OCI-LY1 (cell line): ENCODE measurements around the gene LRMDA.

Experiments used
- H2AFZ ChIP-seq: fragments of 200-600 bp; sonication (generic), shearing (Covaris generic); 2 replicates; pipeline ENCODE4 v1.6.0; 2014; ENCODE audit warnings: antibody characterized with exemption, mild to moderate bottlenecking, low read length
- H3F3A ChIP-seq: fragments of 200-600 bp; sonication (generic), shearing (Covaris generic); 2 replicates; pipeline ENCODE4 v1.6.0; 2014; ENCODE audit warnings: mild to moderate bottlenecking, antibody characterized with exemption, low read length, moderate library complexity; ENCODE audit not compliant: insufficient read depth
- H3K27ac ChIP-seq: fragments of 200-600 bp; sonication (generic); 2 replicates; pipeline ENCODE4 v1.5.1; 2014; ENCODE audit warnings: low read length, mixed run types, mild to moderate bottlenecking, low read depth; ENCODE audit not compliant: poor library complexity, severe bottlenecking
- H3K27me3 ChIP-seq: fragments of 200-600 bp; sonication (generic); 2 replicates; pipeline ENCODE4 v1.6.0; 2014; ENCODE audit warnings: antibody characterized with exemption, mild to moderate bottlenecking, low read length, moderate library complexity; ENCODE audit not compliant: insufficient read depth
- H3K36me3 ChIP-seq: fragments of 200-600 bp; sonication (generic); 2 replicates; pipeline ENCODE4 v1.6.1; 2014; ENCODE audit warnings: mild to moderate bottlenecking, antibody characterized with exemption, low read length, moderate library complexity, mixed read lengths; ENCODE audit not compliant: insufficient read depth
- H3K4me1 ChIP-seq: fragments of 200-600 bp; sonication (generic); 2 replicates; pipeline ENCODE4 v1.5.1; 2014; ENCODE audit warnings: mild to moderate bottlenecking, low read length, moderate library complexity; ENCODE audit not compliant: insufficient read depth, severe bottlenecking
- H3K4me2 ChIP-seq: fragments of 200-600 bp; sonication (generic), shearing (Covaris generic); 2 replicates; pipeline ENCODE4 v1.6.1; 2014; ENCODE audit warnings: low read length
- H3K4me3 ChIP-seq: fragments of 200-600 bp; sonication (generic); 2 replicates; pipeline ENCODE4 v1.5.1; 2014; ENCODE audit warnings: low read length, low read depth, mild to moderate bottlenecking, mixed read lengths; ENCODE audit not compliant: poor library complexity, severe bottlenecking
- H3K79me2 ChIP-seq: fragments of 200-600 bp; shearing (Covaris generic); 2 replicates; pipeline ENCODE4 v1.6.1; 2016; ENCODE audit warnings: mixed run types, low read length, mixed read lengths; ENCODE audit not compliant: insufficient read depth
- H3K9ac ChIP-seq: fragments of 200-600 bp; sonication (generic), shearing (Covaris generic); 2 replicates; pipeline ENCODE4 v1.6.1; 2014; ENCODE audit warnings: mild to moderate bottlenecking, low read length, mixed read lengths
- H3K9me2 ChIP-seq: fragments of 200-600 bp; sonication (generic), shearing (Covaris generic); 2 replicates; pipeline ENCODE4 v1.6.1; 2014; ENCODE audit warnings: low read depth, mild to moderate bottlenecking, low read length, mixed read lengths
- H3K9me3 ChIP-seq: fragments of 200-600 bp; shearing (Covaris generic); 2 replicates; pipeline ENCODE4 v1.6.1; 2014; ENCODE audit warnings: low read length, mixed read lengths
- H4K20me1 ChIP-seq: fragments of 200-600 bp; sonication (generic), shearing (Covaris generic); 2 replicates; pipeline ENCODE4 v1.6.0; 2016; ENCODE audit warnings: mild to moderate bottlenecking, low read length; ENCODE audit not compliant: insufficient read depth
- EZH2 ChIP-seq: fragments of 200-600 bp; sonication (generic), shearing (Covaris generic); IDR thresholded peaks from 2 replicates; pipeline ENCODE4 v1.8.0; 2017; ENCODE audit warnings: borderline replicate concordance, mixed run types, mild to moderate bottlenecking, antibody characterized with exemption, low read length, moderate library complexity, mixed read lengths
- TF ChIP-seq, protein P1 (sequence below): fragments of 200-600 bp; sonication (generic), shearing (Covaris generic); IDR thresholded peaks from 2 replicates; pipeline ENCODE4 v1.5.1; 2017; ENCODE audit warnings: mild to moderate bottlenecking, antibody characterized with exemption, low read length, moderate library complexity, mixed read lengths

The LRMDA gene

GRCh38 chr10:76479103-76479790 lies 1047.8 kb downstream of the LRMDA start:
- Histone ChIP-seq H3K79me2 (no peaks in the 10 kb centered on the region), H3K9me2 (no peaks in the 10 kb centered on the region), H3K27me3 (no peaks in the 10 kb centered on the region), H3K9me3 (no peaks in the 10 kb centered on the region), H3K27ac (no peak overlapping the region), H3F3A (no peaks in the 10 kb centered on the region), H2AFZ (no peak overlapping the region), H3K36me3 (no peaks in the 10 kb centered on the region), H3K4me2 (no peak overlapping the region), H3K4me1 (no peaks in the 10 kb centered on the region), H3K9ac (no peak overlapping the region), H4K20me1 (no peaks in the 10 kb centered on the region), H3K4me3 (no peak overlapping the region)
- TF ChIP-seq, protein P1, sequence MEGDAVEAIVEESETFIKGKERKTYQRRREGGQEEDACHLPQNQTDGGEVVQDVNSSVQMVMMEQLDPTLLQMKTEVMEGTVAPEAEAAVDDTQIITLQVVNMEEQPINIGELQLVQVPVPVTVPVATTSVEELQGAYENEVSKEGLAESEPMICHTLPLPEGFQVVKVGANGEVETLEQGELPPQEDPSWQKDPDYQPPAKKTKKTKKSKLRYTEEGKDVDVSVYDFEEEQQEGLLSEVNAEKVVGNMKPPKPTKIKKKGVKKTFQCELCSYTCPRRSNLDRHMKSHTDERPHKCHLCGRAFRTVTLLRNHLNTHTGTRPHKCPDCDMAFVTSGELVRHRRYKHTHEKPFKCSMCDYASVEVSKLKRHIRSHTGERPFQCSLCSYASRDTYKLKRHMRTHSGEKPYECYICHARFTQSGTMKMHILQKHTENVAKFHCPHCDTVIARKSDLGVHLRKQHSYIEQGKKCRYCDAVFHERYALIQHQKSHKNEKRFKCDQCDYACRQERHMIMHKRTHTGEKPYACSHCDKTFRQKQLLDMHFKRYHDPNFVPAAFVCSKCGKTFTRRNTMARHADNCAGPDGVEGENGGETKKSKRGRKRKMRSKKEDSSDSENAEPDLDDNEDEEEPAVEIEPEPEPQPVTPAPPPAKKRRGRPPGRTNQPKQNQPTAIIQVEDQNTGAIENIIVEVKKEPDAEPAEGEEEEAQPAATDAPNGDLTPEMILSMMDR: no peak
- no peak for TF ChIP-seq EZH2

GRCh38 chr10:76481178-76481577 lies 1049.8 kb downstream of the LRMDA start:
- Histone ChIP-seq H3F3A (no peaks in the 10 kb centered on the region), H3K9me2 (no peaks in the 10 kb centered on the region), H3K79me2 (no peaks in the 10 kb centered on the region), H3K9me3 (no peaks in the 10 kb centered on the region), H3K27me3 (no peaks in the 10 kb centered on the region), H3K36me3 (no peaks in the 10 kb centered on the region), H3K9ac (no peak overlapping the region), H3K4me1 (no peaks in the 10 kb centered on the region), H3K4me3 (no peak overlapping the region), H3K27ac (no peak overlapping the region), H4K20me1 (no peaks in the 10 kb centered on the region), H3K4me2 (no peak overlapping the region), H2AFZ (no peak overlapping the region)
- TF ChIP-seq, protein P1: no peak
- TF ChIP-seq EZH2: no peak

DNA sequence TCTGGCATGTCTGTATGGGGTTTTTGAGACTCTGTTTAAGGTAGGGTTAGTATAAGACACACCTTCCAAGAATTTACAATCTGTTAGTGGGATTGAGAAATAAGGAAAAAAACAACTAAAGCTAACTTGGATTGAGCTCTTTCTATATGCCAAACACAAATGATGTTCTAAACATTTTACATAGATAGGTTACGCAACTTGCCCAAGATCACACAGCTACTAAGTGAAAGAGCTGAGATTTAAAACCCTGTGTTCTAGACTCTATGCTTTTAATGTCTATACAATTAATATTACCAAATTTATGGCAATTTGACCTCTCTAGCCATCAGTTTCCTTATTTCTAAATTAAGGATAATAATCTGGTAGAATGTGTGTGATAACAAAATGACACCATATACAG lies 1056.2 kb downstream of the LRMDA start:
- Histone ChIP-seq H3K4me3 (no peak overlapping the region), H3K9ac (no peak overlapping the region), H3K4me1 (no peaks in the 10 kb centered on the region), H2AFZ (no peak overlapping the region), H3K9me2 (no peaks in the 10 kb centered on the region), H3K9me3 (no peaks in the 10 kb centered on the region), H3K36me3 (no peaks in the 10 kb centered on the region), H3K27me3 (no peaks in the 10 kb centered on the region), H3F3A (no peaks in the 10 kb centered on the region), H3K79me2 (no peaks in the 10 kb centered on the region), H4K20me1 (no peaks in the 10 kb centered on the region), H3K27ac (no peak overlapping the region), H3K4me2 (no peak overlapping the region)
- TF ChIP-seq EZH2: no peak
- TF ChIP-seq, protein P1: no peak
